Activated CD4-positive, alpha-beta memory T cell treated with anti-CD3 and anti-CD28 coated beads for 36 hours (primary cell): Measurements from ENCODE around the gene SGPP2. TPM values are rescaled to one million over a fixed set of nuclear protein-coding genes. Genes with fewer than 3 reads are reported as not detected.
"Not testable (repeated sequence)": the region's sequence is repeated elsewhere in the genome, so short reads cannot be mapped to it uniquely, and the experiment has no call there.

Source experiments
- CTCF ChIA-PET: fragments of 350-600 bp; sonication (Branson Sonifier 250); formaldehyde crosslinking; loops from one replicate; lab custom pipeline; 2021; ENCODE audit warnings: antibody characterized with exemption, inconsistent platforms; lab: Charles Lee
- POLR2A ChIA-PET: fragments of 350-600 bp; sonication (Branson Sonifier 250); formaldehyde crosslinking; loops from one replicate; lab custom pipeline; 2021; ENCODE audit warnings: antibody characterized with exemption; lab: Charles Lee
- DNase-seq: peaks from one replicate; pipeline ENCODE4 v3.0.0-alpha.2; 2020
- H3K27ac Mint-ChIP-seq: one replicate; pipeline ENCODE4 v1.8.0; 2021; ENCODE audit warnings: mixed read lengths
- H3K27me3 Mint-ChIP-seq: one replicate; pipeline ENCODE4 v1.8.0; 2021; ENCODE audit warnings: mixed read lengths
- H3K36me3 Mint-ChIP-seq: one replicate; pipeline ENCODE4 v1.8.0; 2021; ENCODE audit warnings: mixed read lengths
- H3K4me1 Mint-ChIP-seq: one replicate; pipeline ENCODE4 v1.8.0; 2021; ENCODE audit warnings: low read depth, mixed read lengths
- H3K4me3 Mint-ChIP-seq: one replicate; pipeline ENCODE4 v1.8.0; 2021; ENCODE audit warnings: mild to moderate bottlenecking, mixed read lengths
- H3K9me3 Mint-ChIP-seq: one replicate; pipeline ENCODE4 v1.8.0; 2021; ENCODE audit warnings: mixed read lengths
- intact Hi-C: fragments of 100-400 bp; cut with micrococcal nuclease; formaldehyde crosslinking; loops from one replicate; pipeline ENCODE4 v1.15.1; 2023
- total RNA-seq, 2 experiments: library from RNA; stranded (reverse); gene quantifications; one replicate each; pipeline ENCODE4 v1.2.3, GENCODE V29; 2021

The SGPP2 gene
- total RNA-seq, 2 experiments from 2014 or later: 20.3 to 20.8 TPM

- ChIA-PET CTCF (interaction anchor here (0.9 kb wide), 1 partner anchor 19 kb away, joined by 3 read pairs; no protein-coding TSS in a partner anchor), POLR2A (no interaction called here)
- peaks cover 8% of the 10 kb centered on the region for H3K9me3 Mint-ChIP-seq
Observed at GRCh38 chr2:222431869-222432268, 7.5 kb downstream of the SGPP2 start.

GRCh38 chr2:222433332-222434173 is 9.2 kb downstream of the SGPP2 start:
- Mint-ChIP-seq H3K4me1 (peaks cover 44% of the 10 kb centered on the region), H3K36me3 (peaks cover 30% of the 10 kb centered on the region), H3K4me3 (no peak overlapping the region), H3K9me3 (peaks cover 8% of the 10 kb centered on the region), H3K27ac (no peak overlapping the region), H3K27me3 (no peaks in the 10 kb centered on the region)
- ChIA-PET CTCF (no interaction called here), POLR2A (no interaction called here)
- intact Hi-C loops: no loop called here
- no peak for DNase-seq

More at GRCh38 chr2:222431869-222432268, 7.5 kb downstream of the SGPP2 start:
- H3K4me1 Mint-ChIP-seq: peaks cover 58% of the 10 kb centered on the region
- intact Hi-C loops: no loop called here
- H3K36me3 Mint-ChIP-seq: peaks cover 31% of the 10 kb centered on the region
- H3K27ac Mint-ChIP-seq: peak overlapping the region; percentile 10
- H3K27me3 Mint-ChIP-seq: no peaks in the 10 kb centered on the region
- no peak for DNase-seq
- no peak overlapping the region for H3K4me3 Mint-ChIP-seq

GRCh38 chr2:222434204-222434603 is 9.9 kb downstream of the SGPP2 start:
- CTCF ChIA-PET: no interaction called here
- H3K36me3 Mint-ChIP-seq: peaks cover 28% of the 10 kb centered on the region
- no peak for DNase-seq
- no peak overlapping the region for H3K4me3 Mint-ChIP-seq
- no peaks in the 10 kb centered on the region for H3K27me3 Mint-ChIP-seq
- intact Hi-C loops: no loop called here
- POLR2A ChIA-PET: no interaction called here
- peaks cover 7% of the 10 kb centered on the region for H3K9me3 Mint-ChIP-seq
- peaks cover 41% of the 10 kb centered on the region for H3K4me1 Mint-ChIP-seq
- H3K27ac Mint-ChIP-seq: no peak overlapping the region

GRCh38 chr2:222435400-222436039 is 11.2 kb downstream of the SGPP2 start:
- peaks cover 17% of the 10 kb centered on the region for H3K36me3 Mint-ChIP-seq
- H3K4me1 Mint-ChIP-seq: peaks cover 30% of the 10 kb centered on the region
- CTCF ChIA-PET, DNase-seq, H3K27me3 Mint-ChIP-seq, intact Hi-C loops, H3K9me3 Mint-ChIP-seq, H3K4me3 Mint-ChIP-seq, POLR2A ChIA-PET, H3K27ac Mint-ChIP-seq: not testable (repeated sequence)

- DNase-seq: no peak
- Mint-ChIP-seq H3K9me3 (no peaks in the 10 kb centered on the region), H3K27me3 (no peaks in the 10 kb centered on the region), H3K4me3 (no peak overlapping the region), H3K36me3 (peaks cover 16% of the 10 kb centered on the region), H3K27ac (no peak overlapping the region), H3K4me1 (peaks cover 29% of the 10 kb centered on the region)
- CTCF ChIA-PET: no interaction called here
- intact Hi-C loops: no loop called here
- POLR2A ChIA-PET: no interaction called here
Observed at GRCh38 chr2:222436040-222436413, 11.7 kb downstream of the SGPP2 start.

- POLR2A ChIA-PET: no interaction called here
- Mint-ChIP-seq H3K9me3 (no peaks in the 10 kb centered on the region), H3K36me3 (peaks cover 17% of the 10 kb centered on the region), H3K4me1 (peaks cover 4% of the 10 kb centered on the region), H3K27me3 (no peaks in the 10 kb centered on the region), H3K27ac (no peak overlapping the region), H3K4me3 (no peak overlapping the region)
- DNase-seq: no peak
- intact Hi-C loops: no loop called here
- CTCF ChIA-PET: no interaction called here
Observed at GRCh38 chr2:222439692-222440091, 15.3 kb downstream of the SGPP2 start.

- peaks cover 13% of the 10 kb centered on the region for H3K36me3 Mint-ChIP-seq
- H3K27ac Mint-ChIP-seq: no peak overlapping the region
- H3K4me1 Mint-ChIP-seq: peaks cover 4% of the 10 kb centered on the region
- H3K27me3 Mint-ChIP-seq: no peaks in the 10 kb centered on the region
- CTCF ChIA-PET: no interaction called here
- no peak for DNase-seq
- intact Hi-C loops: no loop called here
- no peak overlapping the region for H3K4me3 Mint-ChIP-seq
- POLR2A ChIA-PET: no interaction called here
- no peaks in the 10 kb centered on the region for H3K9me3 Mint-ChIP-seq
Observed at GRCh38 chr2:222440673-222441422, 16.5 kb downstream of the SGPP2 start.

GRCh38 chr2:222442665-222443064 is 18.3 kb downstream of the SGPP2 start:
- DNase-seq: no peak
- ChIA-PET POLR2A (no interaction called here), CTCF (no interaction called here)
- Mint-ChIP-seq H3K27me3 (no peaks in the 10 kb centered on the region), H3K9me3 (no peaks in the 10 kb centered on the region), H3K36me3 (peaks cover 7% of the 10 kb centered on the region), H3K4me1 (peaks cover 10% of the 10 kb centered on the region), H3K27ac (no peak overlapping the region), H3K4me3 (no peak overlapping the region)
- intact Hi-C loops: no loop called here

GRCh38 chr2:222445227-222445626 is 20.9 kb downstream of the SGPP2 start:
- peaks cover 10% of the 10 kb centered on the region for H3K4me1 Mint-ChIP-seq
- no peak for DNase-seq
- H3K9me3 Mint-ChIP-seq: no peaks in the 10 kb centered on the region
- H3K4me3 Mint-ChIP-seq: no peak overlapping the region
- intact Hi-C loops: no loop called here
- CTCF ChIA-PET: no interaction called here
- peaks cover 13% of the 10 kb centered on the region for H3K36me3 Mint-ChIP-seq
- no peaks in the 10 kb centered on the region for H3K27me3 Mint-ChIP-seq
- POLR2A ChIA-PET: no interaction called here
- H3K27ac Mint-ChIP-seq: no peak overlapping the region

- H3K27ac Mint-ChIP-seq: no peak overlapping the region
- peaks cover 16% of the 10 kb centered on the region for H3K4me1 Mint-ChIP-seq
- ChIA-PET POLR2A (no interaction called here), CTCF (interaction anchor here (1.4 kb wide), 1 partner anchor 21 kb away, joined by 5 read pairs; no protein-coding TSS in a partner anchor)
- H3K27me3 Mint-ChIP-seq: no peaks in the 10 kb centered on the region
- H3K9me3 Mint-ChIP-seq: no peaks in the 10 kb centered on the region
- no peak for DNase-seq
- peaks cover 12% of the 10 kb centered on the region for H3K36me3 Mint-ChIP-seq
- no peak overlapping the region for H3K4me3 Mint-ChIP-seq
- intact Hi-C loops: no loop called here
Observed at GRCh38 chr2:222447131-222447530, 22.8 kb downstream of the SGPP2 start.

- Mint-ChIP-seq H3K27ac (no peak overlapping the region), H3K36me3 (peaks cover 12% of the 10 kb centered on the region), H3K27me3 (no peaks in the 10 kb centered on the region), H3K9me3 (no peaks in the 10 kb centered on the region), H3K4me3 (no peak overlapping the region), H3K4me1 (peaks cover 18% of the 10 kb centered on the region)
- ChIA-PET POLR2A (no interaction called here), CTCF (no interaction called here)
- intact Hi-C loops: no loop called here
- no peak for DNase-seq
Observed at GRCh38 chr2:222448748-222449181, 24.4 kb downstream of the SGPP2 start.

GRCh38 chr2:222450021-222450420 is 25.7 kb downstream of the SGPP2 start:
- Mint-ChIP-seq H3K27ac (no peak overlapping the region), H3K36me3 (peaks cover 8% of the 10 kb centered on the region), H3K27me3 (no peaks in the 10 kb centered on the region), H3K4me1 (peaks cover 20% of the 10 kb centered on the region), H3K4me3 (no peak overlapping the region), H3K9me3 (no peaks in the 10 kb centered on the region)
- DNase-seq: no peak
- ChIA-PET CTCF (no interaction called here), POLR2A (no interaction called here)
- intact Hi-C loops: no loop called here
